Hepatocyte (in vitro differentiated cells): ENCODE results near the gene PELI3. TPM values are rescaled to one million over a fixed set of nuclear protein-coding genes. Genes with fewer than 3 reads are reported as not detected.

Source experiments
- DNase-seq: peaks from one replicate; pipeline ENCODE4 v3.0.0-alpha.2; 2016; ENCODE audit warnings: low spot score
- H2AFZ ChIP-seq: fragments of 200-600 bp; sonication (generic); 2 replicates; pipeline ENCODE4 v1.6.0; 2016; ENCODE audit warnings: antibody characterized with exemption, mild to moderate bottlenecking
- H3K27ac ChIP-seq: fragments of 200-600 bp; sonication (generic); 2 replicates; pipeline ENCODE4 v1.5.1; 2016; ENCODE audit warnings: mild to moderate bottlenecking
- H3K27me3 ChIP-seq: fragments of 200-600 bp; sonication (generic); 2 replicates; pipeline ENCODE4 v1.6.1; 2016
- H3K36me3 ChIP-seq: fragments of 200-600 bp; sonication (generic); replicated peaks from 2 replicates; pipeline ENCODE4 v1.5.1; 2016; ENCODE audit warnings: low read depth; ENCODE audit not compliant: insufficient read depth
- H3K4me1 ChIP-seq: fragments of 200-600 bp; sonication (generic); 2 replicates; pipeline ENCODE4 v1.5.1; 2016; ENCODE audit warnings: mild to moderate bottlenecking, moderate library complexity; ENCODE audit not compliant: insufficient read depth
- H3K4me2 ChIP-seq: fragments of 200-600 bp; sonication (generic); 2 replicates; pipeline ENCODE4 v1.6.0; 2016
- H3K4me3 ChIP-seq: fragments of 200-600 bp; sonication (generic); 2 replicates; pipeline ENCODE4 v1.5.1; 2016; ENCODE audit warnings: mild to moderate bottlenecking
- H3K79me2 ChIP-seq: fragments of 200-600 bp; sonication (generic); 2 replicates; pipeline ENCODE4 v1.6.0; 2017; ENCODE audit warnings: mild to moderate bottlenecking
- H3K9me2 ChIP-seq: fragments of 200-600 bp; sonication (generic); replicated peaks from 2 replicates; pipeline ENCODE4 v1.6.0; 2017; ENCODE audit warnings: mild to moderate bottlenecking; ENCODE audit not compliant: insufficient read depth
- H3K9me3 ChIP-seq: fragments of 200-600 bp; sonication (generic); 2 replicates; pipeline ENCODE4 v1.5.1; 2016; ENCODE audit warnings: low read depth, mild to moderate bottlenecking
- H4K20me1 ChIP-seq: fragments of 200-600 bp; sonication (generic); 2 replicates; pipeline ENCODE4 v1.6.0; 2016; ENCODE audit warnings: mild to moderate bottlenecking; ENCODE audit not compliant: insufficient read depth, poor library complexity, severe bottlenecking
- EZH2 ChIP-seq: fragments of 200-600 bp; sonication (generic); IDR thresholded peaks from 2 replicates; pipeline ENCODE4 v1.6.1; 2016; ENCODE audit warnings: antibody characterized with exemption, mild to moderate bottlenecking, borderline replicate concordance
- EZH2phosphoT487 ChIP-seq: fragments of 200-600 bp; sonication (generic); IDR thresholded peaks from one replicate; pipeline ENCODE4 v1.6.1; 2018; ENCODE audit warnings: antibody characterized with exemption, mild to moderate bottlenecking, low read depth, moderate library complexity; ENCODE audit not compliant: unreplicated experiment, severe bottlenecking
- WGBS: methylation state at CpG from one replicate; pipeline ENCODE4 v1.1.6; 2016; ENCODE audit warnings: low lambda C conversion rate; ENCODE audit errors: missing lambda C conversion rate; 5-methylcytosine and 5-hydroxymethylcytosine counted together
- polyA plus RNA-seq: library from polyadenylated mRNA; unstranded; fragments of >200 nt; fragmentation: Nextera tagmentation; extraction: Ambion mirVana; gene quantifications from 2 replicates; pipeline ENCODE4 v1.2.1, GENCODE V29; 2016
- total RNA-seq: library from RNA; depleted of rRNA; stranded (reverse); fragments of >200 nt; gene quantifications from 2 replicates; pipeline ENCODE4 v1.2.3, GENCODE V29; 2014
- TF ChIP-seq, protein P1 (sequence below): fragments of 200-600 bp; sonication (generic); IDR thresholded peaks from 2 replicates; pipeline ENCODE4 v1.5.1; 2016; ENCODE audit warnings: antibody characterized with exemption, mild to moderate bottlenecking; ENCODE audit not compliant: poor library complexity

PELI3 gene
- total and polyA plus RNA-seq, 2 experiments from 2014 or later, result 6.7 to 10.9 TPM

GRCh38 chr11:66476841-66477251 is 10.1 kb downstream of the PELI3 start:
- Histone ChIP-seq H2AFZ (no peak overlapping the region), H3K27ac (no peak overlapping the region), H4K20me1 (peaks cover 4% of the 10 kb centered on the region), H3K4me2 (no peak overlapping the region), H3K79me2 (peaks cover 18% of the 10 kb centered on the region), H3K4me1 (peaks cover 11% of the 10 kb centered on the region), H3K4me3 (no peak overlapping the region), H3K36me3 (no peaks in the 10 kb centered on the region), H3K9me3 (no peaks in the 10 kb centered on the region), H3K9me2 (no peaks in the 10 kb centered on the region), H3K27me3 (no peaks in the 10 kb centered on the region)
- DNase-seq, result no peak
- 60% methylated on average over 9 of the region's 9 CpGs for WGBS
- TF ChIP-seq EZH2 (no peak), EZH2phosphoT487 (no peak)
- TF ChIP-seq, protein P1, sequence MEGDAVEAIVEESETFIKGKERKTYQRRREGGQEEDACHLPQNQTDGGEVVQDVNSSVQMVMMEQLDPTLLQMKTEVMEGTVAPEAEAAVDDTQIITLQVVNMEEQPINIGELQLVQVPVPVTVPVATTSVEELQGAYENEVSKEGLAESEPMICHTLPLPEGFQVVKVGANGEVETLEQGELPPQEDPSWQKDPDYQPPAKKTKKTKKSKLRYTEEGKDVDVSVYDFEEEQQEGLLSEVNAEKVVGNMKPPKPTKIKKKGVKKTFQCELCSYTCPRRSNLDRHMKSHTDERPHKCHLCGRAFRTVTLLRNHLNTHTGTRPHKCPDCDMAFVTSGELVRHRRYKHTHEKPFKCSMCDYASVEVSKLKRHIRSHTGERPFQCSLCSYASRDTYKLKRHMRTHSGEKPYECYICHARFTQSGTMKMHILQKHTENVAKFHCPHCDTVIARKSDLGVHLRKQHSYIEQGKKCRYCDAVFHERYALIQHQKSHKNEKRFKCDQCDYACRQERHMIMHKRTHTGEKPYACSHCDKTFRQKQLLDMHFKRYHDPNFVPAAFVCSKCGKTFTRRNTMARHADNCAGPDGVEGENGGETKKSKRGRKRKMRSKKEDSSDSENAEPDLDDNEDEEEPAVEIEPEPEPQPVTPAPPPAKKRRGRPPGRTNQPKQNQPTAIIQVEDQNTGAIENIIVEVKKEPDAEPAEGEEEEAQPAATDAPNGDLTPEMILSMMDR, result no peak

GRCh38 chr11:66477263-66478201 is 10.8 kb downstream of the PELI3 start:
- Histone ChIP-seq H3K79me2 (peaks cover 21% of the 10 kb centered on the region), H2AFZ (no peak overlapping the region), H4K20me1 (peaks cover 4% of the 10 kb centered on the region), H3K9me3 (no peaks in the 10 kb centered on the region), H3K27ac (no peak overlapping the region), H3K27me3 (no peaks in the 10 kb centered on the region), H3K4me3 (no peak overlapping the region), H3K9me2 (no peaks in the 10 kb centered on the region), H3K4me1 (peaks cover 11% of the 10 kb centered on the region), H3K4me2 (no peak overlapping the region), H3K36me3 (no peaks in the 10 kb centered on the region)
- 89% methylated on average over 11 of the region's 11 CpGs for WGBS
- no peak for DNase-seq
- TF ChIP-seq EZH2phosphoT487 (no peak), EZH2 (no peak)

- no peaks in the 10 kb centered on the region for H3K27me3 ChIP-seq
- 50% methylated on average over 8 of the region's 8 CpGs for WGBS
- peaks cover 21% of the 10 kb centered on the region for H3K79me2 ChIP-seq
- peak overlapping the region; percentile 95 for H3K27ac ChIP-seq
- peaks cover 11% of the 10 kb centered on the region for H3K4me1 ChIP-seq
- no peak for DNase-seq
- H3K36me3 ChIP-seq, result no peaks in the 10 kb centered on the region
- H3K4me3 ChIP-seq, result peak overlapping the region; percentile 31
- H3K9me3 ChIP-seq, result no peaks in the 10 kb centered on the region
- H4K20me1 ChIP-seq, result peaks cover 4% of the 10 kb centered on the region
- H3K9me2 ChIP-seq, result no peaks in the 10 kb centered on the region
- peak overlapping the region; percentile 97 for H3K4me2 ChIP-seq
- peak overlapping the region; percentile 73 for H2AFZ ChIP-seq
- TF ChIP-seq EZH2phosphoT487 (no peak), EZH2 (no peak)
- TF ChIP-seq, protein P1, result peak; percentile 67
Measured at GRCh38 chr11:66478729-66479393, 12.2 kb downstream of the PELI3 start.
